HEK293 (cell line): ENCODE measurements around the gene CCDC8.

Source experiments
- CTCF ChIP-seq: fragments of 450-650 bp; formaldehyde crosslinking; IDR thresholded peaks from 2 replicates; pipeline ENCODE4 v1.5.1; 2016; ENCODE audit warnings: missing biosample characterization, missing genetic modification characterization
- KLF10 ChIP-seq: fragments of 450-650 bp; IDR thresholded peaks from 2 replicates; pipeline ENCODE4 v1.5.1; 2018; ENCODE audit warnings: missing biosample characterization, mild to moderate bottlenecking, missing genetic modification characterization
- ZBTB44 ChIP-seq: fragments of 450-650 bp; IDR thresholded peaks from 2 replicates; pipeline ENCODE4 v1.5.1; 2018; ENCODE audit warnings: missing biosample characterization, mild to moderate bottlenecking, missing genetic modification characterization
- ZNF138 ChIP-seq: fragments of 450-650 bp; formaldehyde crosslinking; IDR thresholded peaks from 2 replicates; pipeline ENCODE4 v1.5.1; 2016; ENCODE audit warnings: missing biosample characterization, missing genetic modification characterization, borderline replicate concordance
- ZNF274 ChIP-seq, 2 experiments: fragments of 200-500 bp in 1 of 2; fragments of 450-650 bp in 1 of 2; sonication (Bioruptor generic) in 1 of 2; formaldehyde crosslinking in 1 of 2; IDR thresholded peaks; 2 replicates each; pipeline versions ENCODE4 v1.5.1 to v1.6.1; 2014 to 2016; ENCODE audit warnings: borderline replicate concordance in 1 of 2, inconsistent platforms in 1 of 2, low read length in 1 of 2, missing biosample characterization in 1 of 2, missing genetic modification characterization in 1 of 2
- ZNF324 ChIP-seq: fragments of 450-650 bp; formaldehyde crosslinking; IDR thresholded peaks from 2 replicates; pipeline ENCODE4 v1.5.1; 2016; ENCODE audit warnings: missing biosample characterization, missing genetic modification characterization
- ZNF350 ChIP-seq: fragments of 450-650 bp; formaldehyde crosslinking; IDR thresholded peaks from 2 replicates; pipeline ENCODE4 v1.5.0; 2017; ENCODE audit warnings: missing biosample characterization, mild to moderate bottlenecking, missing genetic modification characterization
- ZNF747 ChIP-seq: fragments of 450-650 bp; formaldehyde crosslinking; IDR thresholded peaks from 2 replicates; pipeline ENCODE4 v1.5.1; 2016; ENCODE audit warnings: missing biosample characterization, missing genetic modification characterization
- ZNF791 ChIP-seq: fragments of 450-650 bp; formaldehyde crosslinking; IDR thresholded peaks from 2 replicates; pipeline ENCODE4 v1.5.1; 2016; ENCODE audit warnings: missing biosample characterization, missing genetic modification characterization
- ZSCAN5A ChIP-seq: fragments of 450-650 bp; formaldehyde crosslinking; IDR thresholded peaks from 2 replicates; pipeline ENCODE4 v1.5.1; 2016; ENCODE audit warnings: missing biosample characterization, missing genetic modification characterization
- ZXDB ChIP-seq: fragments of 450-650 bp; formaldehyde crosslinking; IDR thresholded peaks from 2 replicates; pipeline ENCODE4 v1.5.1; 2016; ENCODE audit warnings: missing biosample characterization, missing genetic modification characterization
- TF ChIP-seq, protein P1 (sequence below): fragments of 450-650 bp; formaldehyde crosslinking; conservative IDR thresholded peaks from 2 replicates; pipeline ENCODE4 v1.5.1; 2016; ENCODE audit warnings: low read depth, missing biosample characterization, missing genetic modification characterization
- TF ChIP-seq, protein P2 (sequence below): IDR thresholded peaks from 2 replicates; pipeline ENCODE4 v1.6.1; 2011; ENCODE audit warnings: mild to moderate bottlenecking, low read depth, low read length, borderline replicate concordance

DNA sequence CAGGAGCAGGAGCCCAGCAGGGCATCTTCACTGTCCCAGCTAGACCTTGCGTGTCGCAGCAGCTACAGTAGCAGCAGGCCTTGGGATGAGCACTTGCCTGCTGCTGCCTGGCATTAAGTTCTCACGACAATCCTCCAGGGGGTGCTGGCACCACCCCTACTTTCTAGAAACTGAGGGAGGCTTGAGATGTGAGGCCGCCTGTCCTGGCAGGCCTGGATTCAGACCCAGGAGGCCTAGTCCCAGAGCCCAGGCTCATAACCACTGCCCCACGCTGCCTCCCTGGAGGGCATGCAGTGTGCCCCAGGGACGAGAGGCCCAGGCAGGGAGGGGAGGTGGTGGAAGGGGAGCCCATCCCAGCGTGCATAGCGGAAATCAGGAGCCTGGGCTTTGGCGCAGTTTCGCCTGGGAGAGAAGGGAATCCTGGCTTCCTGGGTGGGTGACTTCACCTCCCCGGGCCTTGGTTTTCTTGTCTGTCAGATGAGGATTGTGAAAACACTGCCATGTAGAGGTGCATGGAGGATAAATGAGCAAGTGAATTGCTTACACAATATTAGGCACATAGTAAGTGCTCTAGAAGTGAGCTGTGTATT is 40.4 kb downstream of the CCDC8 start:
- TF ChIP-seq ZNF350 (tag by site-specific recombination) = no peak
- TF ChIP-seq KLF10 (tag by site-specific recombination) = no peak
- no peak for TF ChIP-seq CTCF (tag by site-specific recombination)
- no peak for TF ChIP-seq ZNF324 (tag by site-specific recombination)
- no peak for TF ChIP-seq ZXDB
- TF ChIP-seq, protein P1, sequence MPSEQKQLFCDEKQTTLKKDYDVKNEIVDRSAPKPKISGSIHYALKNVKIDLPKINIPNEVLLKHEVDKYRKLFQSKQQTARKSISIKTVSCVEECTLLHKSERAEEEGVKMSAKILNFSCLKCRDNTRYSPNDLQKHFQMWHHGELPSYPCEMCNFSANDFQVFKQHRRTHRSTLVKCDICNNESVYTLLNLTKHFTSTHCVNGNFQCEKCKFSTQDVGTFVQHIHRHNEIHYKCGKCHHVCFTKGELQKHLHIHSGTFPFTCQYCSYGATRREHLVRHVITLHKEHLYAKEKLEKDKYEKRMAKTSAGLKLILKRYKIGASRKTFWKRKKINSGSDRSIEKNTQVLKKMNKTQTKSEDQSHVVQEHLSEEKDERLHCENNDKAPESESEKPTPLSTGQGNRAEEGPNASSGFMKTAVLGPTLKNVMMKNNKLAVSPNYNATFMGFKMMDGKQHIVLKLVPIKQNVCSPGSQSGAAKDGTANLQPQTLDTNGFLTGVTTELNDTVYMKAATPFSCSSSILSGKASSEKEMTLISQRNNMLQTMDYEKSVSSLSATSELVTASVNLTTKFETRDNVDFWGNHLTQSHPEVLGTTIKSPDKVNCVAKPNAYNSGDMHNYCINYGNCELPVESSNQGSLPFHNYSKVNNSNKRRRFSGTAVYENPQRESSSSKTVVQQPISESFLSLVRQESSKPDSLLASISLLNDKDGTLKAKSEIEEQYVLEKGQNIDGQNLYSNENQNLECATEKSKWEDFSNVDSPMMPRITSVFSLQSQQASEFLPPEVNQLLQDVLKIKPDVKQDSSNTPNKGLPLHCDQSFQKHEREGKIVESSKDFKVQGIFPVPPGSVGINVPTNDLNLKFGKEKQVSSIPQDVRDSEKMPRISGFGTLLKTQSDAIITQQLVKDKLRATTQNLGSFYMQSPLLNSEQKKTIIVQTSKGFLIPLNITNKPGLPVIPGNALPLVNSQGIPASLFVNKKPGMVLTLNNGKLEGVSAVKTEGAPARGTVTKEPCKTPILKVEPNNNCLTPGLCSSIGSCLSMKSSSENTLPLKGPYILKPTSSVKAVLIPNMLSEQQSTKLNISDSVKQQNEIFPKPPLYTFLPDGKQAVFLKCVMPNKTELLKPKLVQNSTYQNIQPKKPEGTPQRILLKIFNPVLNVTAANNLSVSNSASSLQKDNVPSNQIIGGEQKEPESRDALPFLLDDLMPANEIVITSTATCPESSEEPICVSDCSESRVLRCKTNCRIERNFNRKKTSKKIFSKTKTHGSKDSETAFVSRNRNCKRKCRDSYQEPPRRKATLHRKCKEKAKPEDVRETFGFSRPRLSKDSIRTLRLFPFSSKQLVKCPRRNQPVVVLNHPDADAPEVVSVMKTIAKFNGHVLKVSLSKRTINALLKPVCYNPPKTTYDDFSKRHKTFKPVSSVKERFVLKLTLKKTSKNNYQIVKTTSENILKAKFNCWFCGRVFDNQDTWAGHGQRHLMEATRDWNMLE (tag by site-specific recombination) = no peak
- TF ChIP-seq ZSCAN5A = no peak
- no peak for TF ChIP-seq ZNF791 (tag by site-specific recombination)
- TF ChIP-seq ZNF747 (tag by site-specific recombination) = no peak
- no peak for TF ChIP-seq ZNF138 (tag by site-specific recombination)
- TF ChIP-seq, protein P2, sequence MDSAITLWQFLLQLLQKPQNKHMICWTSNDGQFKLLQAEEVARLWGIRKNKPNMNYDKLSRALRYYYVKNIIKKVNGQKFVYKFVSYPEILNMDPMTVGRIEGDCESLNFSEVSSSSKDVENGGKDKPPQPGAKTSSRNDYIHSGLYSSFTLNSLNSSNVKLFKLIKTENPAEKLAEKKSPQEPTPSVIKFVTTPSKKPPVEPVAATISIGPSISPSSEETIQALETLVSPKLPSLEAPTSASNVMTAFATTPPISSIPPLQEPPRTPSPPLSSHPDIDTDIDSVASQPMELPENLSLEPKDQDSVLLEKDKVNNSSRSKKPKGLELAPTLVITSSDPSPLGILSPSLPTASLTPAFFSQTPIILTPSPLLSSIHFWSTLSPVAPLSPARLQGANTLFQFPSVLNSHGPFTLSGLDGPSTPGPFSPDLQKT = no peak
- no peak for TF ChIP-seq ZNF274 (IDR thresholded peaks at IDR 0.05; ENCODE audit: low read length)
- TF ChIP-seq ZNF274 (tag by site-specific recombination; IDR thresholded peaks at IDR 0.05; ENCODE audit: borderline replicate concordance) = no peak
- TF ChIP-seq ZBTB44 (tag by site-specific recombination) = no peak
